Retinal pigment epithelial cell (primary cell): ENCODE results near the gene LRRC71.

Source experiments
- DNase-seq: peaks from one replicate; pipeline ENCODE4 v3.0.0-alpha.2; 2010; ENCODE audit warnings: low read depth
- H3K4me3 ChIP-seq: 2 replicates; pipeline ENCODE4 v1.5.1; 2011; ENCODE audit warnings: mild to moderate bottlenecking, low read length, control low read depth, moderate library complexity
- CTCF ChIP-seq: conservative IDR thresholded peaks from 2 replicates; pipeline ENCODE4 v1.5.1; 2011; ENCODE audit warnings: low read depth, low read length, control low read depth, inconsistent platforms

The LRRC71 gene

GRCh38 chr1:156942176-156942575, 21.7 kb downstream of the LRRC71 start:
- DNase-seq = no peak
- no peak for TF ChIP-seq CTCF
- H3K4me3 ChIP-seq = no peak overlapping the region

GRCh38 chr1:156942576-156942975, 22.1 kb downstream of the LRRC71 start:
- no peak for TF ChIP-seq CTCF
- no peak for DNase-seq
- H3K4me3 ChIP-seq = no peak overlapping the region

GRCh38 chr1:156943756-156944155, 23.3 kb downstream of the LRRC71 start:
- no peak for DNase-seq
- H3K4me3 ChIP-seq = no peak overlapping the region
- TF ChIP-seq CTCF = no peak

- H3K4me3 ChIP-seq = no peak overlapping the region
- no peak for DNase-seq
- no peak for TF ChIP-seq CTCF
Observed at GRCh38 chr1:156944268-156944667, 23.8 kb downstream of the LRRC71 start.

GRCh38 chr1:156944848-156945247, 24.4 kb downstream of the LRRC71 start:
- no peak overlapping the region for H3K4me3 ChIP-seq
- no peak for DNase-seq
- TF ChIP-seq CTCF = no peak

- H3K4me3 ChIP-seq = no peak overlapping the region
- no peak for TF ChIP-seq CTCF
- no peak for DNase-seq
Observed at GRCh38 chr1:156945881-156946661, 25.6 kb downstream of the LRRC71 start.

GRCh38 chr1:156947127-156947526, 26.7 kb downstream of the LRRC71 start:
- no peak for TF ChIP-seq CTCF
- no peak for DNase-seq
- H3K4me3 ChIP-seq = no peak overlapping the region
